ENCODE measurements around the gene B4GALNT3.

Gene B4GALNT3

GRCh38 chr12:579420-580110 is 119.8 kb downstream of the B4GALNT3 start:
- TF ChIP-seq CTCF (IDR thresholded peaks at IDR 0.05), result no peak
- DNase-seq (ENCODE audit: low spot score), result no peak
- Histone ChIP-seq H3K4me3 (no peak overlapping the region), H3K27ac (no peak overlapping the region)

- no peak for DNase-seq (ENCODE audit: low spot score)
- no peak for TF ChIP-seq CTCF (IDR thresholded peaks at IDR 0.05)
- Histone ChIP-seq H3K4me3 (no peak overlapping the region), H3K27ac (no peak overlapping the region)
Measured at GRCh38 chr12:580813-581212, 121.1 kb downstream of the B4GALNT3 start.

- H3K27ac ChIP-seq, result no peak overlapping the region
- no peak for TF ChIP-seq CTCF (IDR thresholded peaks at IDR 0.05)
- DNase-seq (ENCODE audit: low spot score), result no peak
- H3K4me3 ChIP-seq, result no peak overlapping the region
Measured at GRCh38 chr12:581321-581720, 121.6 kb downstream of the B4GALNT3 start.

GRCh38 chr12:581746-582145 is 122.0 kb downstream of the B4GALNT3 start:
- Histone ChIP-seq H3K27ac (no peak overlapping the region), H3K4me3 (no peak overlapping the region)
- TF ChIP-seq CTCF (IDR thresholded peaks at IDR 0.05), result no peak
- DNase-seq (ENCODE audit: low spot score), result no peak

GRCh38 chr12:583251-583869 is 123.6 kb downstream of the B4GALNT3 start:
- no peak for TF ChIP-seq CTCF (IDR thresholded peaks at IDR 0.05)
- Histone ChIP-seq H3K27ac (no peak overlapping the region), H3K4me3 (no peak overlapping the region)
- no peak for DNase-seq (ENCODE audit: low spot score)

- no peak overlapping the region for H3K4me3 ChIP-seq
- no peak overlapping the region for H3K27ac ChIP-seq
- DNase-seq (ENCODE audit: low spot score), result no peak
- TF ChIP-seq CTCF (IDR thresholded peaks at IDR 0.05), result no peak
Measured at GRCh38 chr12:585062-586061, 125.6 kb downstream of the B4GALNT3 start.
